HG03571 (cell line): ENCODE results near the gene GALNT1.

Source experiments
- ATAC-seq: cut with Tn5 transposase; IDR thresholded peaks from one replicate; pipeline ENCODE4 v1.9.1; 2021; ENCODE audit not compliant: unreplicated experiment

Gene GALNT1

DNA sequence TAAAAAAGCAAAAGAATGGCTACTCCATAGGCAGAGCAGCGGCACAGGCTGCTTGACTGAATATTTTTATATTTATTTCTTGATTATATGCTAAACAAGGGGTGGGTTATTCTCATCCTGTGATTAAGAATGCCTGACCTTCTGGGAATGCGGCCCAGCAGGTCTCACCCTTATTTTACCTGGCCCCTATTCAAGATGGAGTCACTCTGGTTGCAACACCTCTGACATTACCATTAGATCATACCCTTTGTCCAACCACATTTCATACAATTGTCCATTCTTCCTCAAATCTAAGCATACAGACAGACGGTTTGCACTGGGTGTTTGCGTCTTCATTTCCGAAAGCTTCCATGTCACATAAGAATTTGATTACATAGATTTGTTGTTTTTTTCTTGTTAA is 168.2 kb downstream of the GALNT1 start:
- no peak for ATAC-seq

DNA sequence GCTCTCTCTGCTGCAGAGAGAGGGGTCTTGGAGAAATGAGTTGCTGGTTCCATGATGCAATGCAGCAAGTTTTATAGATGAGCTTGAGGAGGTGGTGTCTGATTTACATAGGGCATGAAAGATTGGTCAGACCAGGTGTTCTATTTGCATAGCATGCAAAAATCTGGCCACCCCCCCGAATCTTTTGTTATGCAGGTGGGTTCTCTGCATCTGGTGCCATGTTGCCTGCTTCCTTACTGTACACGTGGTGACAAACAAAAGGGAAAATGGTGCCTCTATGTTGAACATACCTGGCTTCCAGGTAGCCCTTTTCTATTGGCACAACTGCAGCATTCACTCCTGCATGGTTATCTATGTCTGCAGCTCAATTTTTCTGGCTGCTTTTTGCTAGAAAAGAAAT is 169.4 kb downstream of the GALNT1 start:
- ATAC-seq = no peak

DNA sequence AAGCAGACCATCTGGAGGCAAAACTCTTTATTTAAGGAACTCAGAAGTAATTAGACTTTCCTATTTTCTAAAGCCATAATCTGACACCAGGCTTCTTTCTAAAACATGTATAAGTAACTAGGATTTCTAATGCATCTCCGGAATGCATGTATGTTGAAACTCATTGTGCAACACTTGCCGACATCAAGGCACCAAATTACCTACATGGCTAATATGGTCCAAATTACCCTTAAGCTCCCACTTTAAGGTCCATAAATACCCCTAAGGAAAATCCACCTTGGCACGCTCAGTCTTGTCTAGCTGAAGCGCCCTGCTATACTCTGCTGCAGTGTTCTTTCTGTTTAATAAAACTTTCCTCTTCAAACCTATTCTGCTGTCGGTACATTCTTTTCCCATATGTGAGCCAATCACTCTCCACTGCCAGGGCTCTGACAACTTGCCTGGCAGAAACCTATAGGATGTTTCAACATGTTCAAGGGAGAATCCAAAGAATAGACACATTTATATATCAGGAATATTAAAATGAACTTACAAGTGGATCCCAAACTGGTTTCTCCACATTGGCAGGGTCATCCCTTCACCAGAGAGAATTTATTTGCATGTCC is 171.9 kb downstream of the GALNT1 start:
- no peak for ATAC-seq

DNA sequence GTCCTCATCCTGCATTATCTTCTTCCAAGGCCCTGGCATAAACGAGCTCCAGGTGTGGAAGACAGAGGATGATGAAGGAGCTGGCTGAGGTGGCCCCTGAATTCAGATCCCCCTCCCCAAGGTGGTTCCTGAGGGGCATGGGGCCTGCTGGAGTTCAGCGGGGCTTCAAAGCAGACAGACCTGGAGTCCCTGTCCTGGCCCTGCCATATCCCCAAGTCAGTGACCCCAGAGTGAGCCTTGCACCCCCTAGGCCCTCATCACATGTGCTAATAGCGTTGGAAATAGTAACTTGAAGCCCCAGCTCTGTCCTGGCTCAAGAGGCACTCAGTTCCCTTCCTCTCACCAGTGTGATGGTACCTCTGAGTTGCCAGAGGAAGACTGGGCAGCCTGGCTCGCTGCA is 172.9 kb downstream of the GALNT1 start:
- no peak for ATAC-seq

DNA sequence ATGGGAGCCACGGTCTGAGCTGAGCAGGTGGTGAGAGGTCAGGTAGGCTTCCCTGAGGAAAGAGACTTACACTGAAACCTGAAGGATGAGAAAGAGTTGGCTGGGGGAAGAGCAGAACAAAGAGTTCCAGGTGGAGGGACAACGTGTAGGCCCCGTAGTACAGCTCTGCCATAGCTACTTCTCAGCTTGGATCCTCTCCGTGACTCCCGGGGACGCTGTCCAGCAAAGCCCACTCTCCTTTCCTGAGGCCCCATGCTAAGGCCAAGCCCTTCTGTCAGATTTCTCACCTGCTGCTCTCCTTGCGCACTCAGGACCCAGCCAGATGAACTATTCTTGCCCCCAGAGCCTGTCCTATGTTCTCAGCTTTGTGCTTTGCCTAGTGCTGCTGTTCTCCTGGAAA is 173.8 kb downstream of the GALNT1 start:
- ATAC-seq = no peak

DNA sequence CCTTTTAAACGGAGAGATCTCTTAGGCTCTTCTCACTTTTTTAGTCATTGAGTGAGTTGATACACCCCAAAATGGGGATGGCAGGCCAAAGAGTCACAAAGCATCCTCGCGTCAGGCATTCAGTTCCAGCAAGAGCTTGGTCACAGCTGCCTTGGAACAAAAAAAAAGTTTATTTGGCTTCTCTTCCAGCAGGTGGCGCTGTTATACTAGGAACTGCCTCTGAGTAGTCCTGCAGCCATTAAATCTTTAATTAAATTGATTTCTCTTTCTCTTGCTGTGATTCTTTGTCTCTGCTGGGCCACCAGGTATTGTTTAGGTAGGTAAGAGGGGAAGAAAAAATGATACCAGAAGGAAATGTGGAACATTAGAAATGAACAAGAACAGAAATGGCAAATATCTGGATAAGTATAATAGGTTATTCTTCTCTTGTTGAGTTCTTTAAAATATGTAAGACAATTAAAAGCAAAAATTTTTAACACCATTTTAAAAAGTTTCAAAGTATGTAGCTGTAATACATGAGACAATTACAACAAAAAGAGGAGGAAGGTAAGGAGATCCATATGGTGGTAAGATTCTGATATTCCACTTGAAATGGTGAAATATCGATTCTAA is 175.1 kb downstream of the GALNT1 start:
- peak; percentile 59 for ATAC-seq
